ENCODE results near the gene TGOLN2. TPM values are rescaled to one million over a fixed set of nuclear protein-coding genes. Genes with fewer than 3 reads are reported as not detected.

Gene TGOLN2
- total and polyA plus RNA-seq, 2 of the 13 experiments (the other 11 are each of a cell fraction or from before 2014, with no cell fraction given): 99.6 to 155 TPM

- TF ChIP-seq HNF4G (IDR thresholded peaks at IDR 0.05; ENCODE audit: borderline replicate concordance, low read depth, low read length): 0 out of 2 replicates have a peak, but pooled peaks have one; percentile 9
- TF ChIP-seq HNF4G (CRISPR knock-in tag; IDR thresholded peaks at IDR 0.05; ENCODE audit: borderline replicate concordance, low read depth): peak; percentile 38; the same call in 1 of the 2 replicates
- TF ChIP-seq FOXJ3 (CRISPR knock-in tag; IDR thresholded peaks at IDR 0.05; ENCODE audit: borderline replicate concordance): no peak
- TF ChIP-seq ZNF580 (CRISPR knock-in tag; IDR thresholded peaks at IDR 0.05; ENCODE audit: borderline replicate concordance, low read depth): 0 out of 2 replicates have a peak, but pooled peaks have one; percentile 49
- TF ChIP-seq ZNF138 (CRISPR knock-in tag; IDR thresholded peaks at IDR 0.05; ENCODE audit: low read depth): no peak
- TF ChIP-seq SALL1 (CRISPR knock-in tag; IDR thresholded peaks at IDR 0.05): peak; percentile 70
- TF ChIP-seq ZNF713 (CRISPR knock-in tag; IDR thresholded peaks at IDR 0.05): no peak
- TF ChIP-seq ZNF512 (CRISPR knock-in tag; IDR thresholded peaks at IDR 0.05): no peak
- TF ChIP-seq IRF9 (CRISPR knock-in tag; IDR thresholded peaks at IDR 0.05; ENCODE audit: borderline replicate concordance): no peak
- TF ChIP-seq FIP1L1 (IDR thresholded peaks at IDR 0.05; ENCODE audit: borderline replicate concordance, insufficient read depth, low read depth, low read length): no peak
- no peak for TF ChIP-seq SP4 (CRISPR knock-in tag; IDR thresholded peaks at IDR 0.05)
- no peak for TF ChIP-seq ZSCAN31 (CRISPR knock-in tag; IDR thresholded peaks at IDR 0.05; ENCODE audit: low read depth)
- no peak for TF ChIP-seq ZNF329 (CRISPR knock-in tag; IDR thresholded peaks at IDR 0.05; ENCODE audit: low read depth)
- 0 out of 4 replicates have a peak, but pooled peaks of 1 of the 2 experiments have one; percentile 23 for TF ChIP-seq KLF16 (CRISPR knock-in tag; IDR thresholded peaks at IDR 0.05)
- no peak for TF ChIP-seq ZNF124 (CRISPR knock-in tag; IDR thresholded peaks at IDR 0.05)
- TF ChIP-seq FOXM1 (CRISPR knock-in tag; IDR thresholded peaks at IDR 0.05): no peak
- TF ChIP-seq THAP11 (CRISPR knock-in tag; IDR thresholded peaks at IDR 0.05): 0 out of 2 replicates have a peak, but pooled peaks have one; percentile 16
- no peak for TF ChIP-seq GTF3A (CRISPR knock-in tag; conservative IDR thresholded peaks at IDR 0.05)
- TF ChIP-seq ZNF616 (CRISPR knock-in tag; IDR thresholded peaks at IDR 0.05; ENCODE audit: low read depth): no peak
- peak; percentile 72 for TF ChIP-seq FOSL2 (CRISPR knock-in tag; IDR thresholded peaks at IDR 0.05)
- no peak for TF ChIP-seq ZNF75D (CRISPR knock-in tag; IDR thresholded peaks at IDR 0.05; ENCODE audit: borderline replicate concordance)
- TF ChIP-seq PBX2 (CRISPR knock-in tag; IDR thresholded peaks at IDR 0.05): no peak
Measured at GRCh38 chr2:85308896-85309555, 18.8 kb downstream of the TGOLN2 start (continued).

Data from HepG2 (cell line).